HG03558 (cell line): ENCODE data around the gene NEDD4.
A peak's percentile ranks its signal among the peaks of the same experiment; 100 is the strongest.
"Not testable (repeated sequence)": the region's sequence is repeated elsewhere in the genome, so short reads cannot be mapped to it uniquely, and the experiment has no call there.

Source experiments
- ATAC-seq: cut with Tn5 transposase; IDR thresholded peaks from one replicate; pipeline ENCODE4 v1.9.1; 2021; ENCODE audit warnings: moderate number of reproducible peaks; ENCODE audit not compliant: unreplicated experiment; ENCODE audit errors: extremely low read depth

The NEDD4 gene

DNA sequence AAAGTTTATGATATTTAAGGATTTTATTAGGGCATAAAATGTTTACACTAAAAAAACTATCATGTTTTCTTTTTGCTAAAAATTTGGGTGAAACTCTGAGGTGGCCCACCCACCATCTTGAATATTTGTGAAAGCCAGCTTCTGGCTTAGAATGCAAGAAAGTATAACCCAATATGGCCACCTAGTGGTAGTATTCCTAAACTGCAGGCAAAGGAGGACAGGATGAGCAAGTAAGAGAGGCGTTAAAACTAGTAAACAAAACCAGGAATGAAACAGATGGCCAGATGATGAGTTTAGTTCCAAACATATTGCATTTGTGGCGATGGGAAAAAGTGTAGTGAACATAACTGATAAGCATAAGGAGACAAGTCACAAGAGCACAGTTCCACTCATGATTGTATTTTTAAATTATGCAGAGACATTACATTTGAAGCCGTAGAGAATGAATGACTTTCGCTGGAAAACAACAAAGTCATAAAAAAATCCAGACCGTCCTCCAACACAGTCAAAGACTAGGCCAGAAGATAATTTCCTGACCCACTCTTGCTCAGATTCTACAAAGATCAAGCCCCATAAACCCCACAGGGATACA is 147.2 kb downstream of the NEDD4 start:
- ATAC-seq, result peak; percentile 70

- ATAC-seq, result not testable (repeated sequence)
Measured at GRCh38 chr15:55842897-55843296, 150.5 kb downstream of the NEDD4 start.

- no peak for ATAC-seq
Measured at GRCh38 chr15:55835866-55836265, 157.5 kb downstream of the NEDD4 start.

DNA sequence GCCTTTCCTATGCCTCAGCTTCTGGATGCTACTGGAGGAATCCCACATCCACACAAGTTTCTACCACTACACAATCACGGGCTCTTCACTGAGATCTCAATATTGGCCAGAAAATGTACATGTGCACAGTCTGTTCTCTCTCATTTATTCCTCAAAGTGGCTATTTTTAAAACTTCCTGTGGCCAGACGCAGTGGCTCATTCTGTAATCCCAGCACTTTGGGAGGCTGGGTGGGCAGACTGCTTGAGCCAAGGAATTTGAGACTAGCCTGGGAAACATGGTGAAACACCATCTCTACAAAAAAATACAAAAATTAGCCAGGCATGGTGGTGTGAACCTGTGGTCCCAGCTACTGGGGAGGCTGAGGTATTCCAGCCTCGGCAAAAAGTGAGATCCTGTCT is 159.1 kb downstream of the NEDD4 start:
- ATAC-seq, result no peak

- ATAC-seq, result peak; percentile 64
Measured at GRCh38 chr15:55829826-55830225, 163.6 kb downstream of the NEDD4 start.

- ATAC-seq, result no peak
Measured at GRCh38 chr15:55827955-55828354, 165.5 kb downstream of the NEDD4 start.

DNA sequence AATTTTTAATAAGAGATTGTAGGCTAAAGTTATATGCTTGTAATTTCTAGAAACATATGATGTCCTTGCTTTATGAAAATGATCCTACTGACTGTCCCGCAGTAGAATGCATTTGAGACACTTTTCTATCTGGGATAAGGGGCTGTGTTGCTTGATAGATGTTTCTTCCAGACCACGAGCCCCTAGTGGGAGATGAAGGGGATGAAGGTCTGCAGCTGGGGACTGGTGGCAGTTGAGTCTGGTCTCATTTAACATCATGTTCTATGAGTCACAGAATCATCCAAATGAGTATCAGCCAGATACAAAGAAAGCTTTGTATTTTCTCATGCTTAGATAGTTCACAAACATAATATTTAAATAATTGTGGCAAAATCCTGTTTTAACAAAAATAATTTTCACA is 166.2 kb downstream of the NEDD4 start:
- ATAC-seq, result no peak

- no peak for ATAC-seq
Measured at GRCh38 chr15:55824857-55825613, 168.4 kb downstream of the NEDD4 start.

DNA sequence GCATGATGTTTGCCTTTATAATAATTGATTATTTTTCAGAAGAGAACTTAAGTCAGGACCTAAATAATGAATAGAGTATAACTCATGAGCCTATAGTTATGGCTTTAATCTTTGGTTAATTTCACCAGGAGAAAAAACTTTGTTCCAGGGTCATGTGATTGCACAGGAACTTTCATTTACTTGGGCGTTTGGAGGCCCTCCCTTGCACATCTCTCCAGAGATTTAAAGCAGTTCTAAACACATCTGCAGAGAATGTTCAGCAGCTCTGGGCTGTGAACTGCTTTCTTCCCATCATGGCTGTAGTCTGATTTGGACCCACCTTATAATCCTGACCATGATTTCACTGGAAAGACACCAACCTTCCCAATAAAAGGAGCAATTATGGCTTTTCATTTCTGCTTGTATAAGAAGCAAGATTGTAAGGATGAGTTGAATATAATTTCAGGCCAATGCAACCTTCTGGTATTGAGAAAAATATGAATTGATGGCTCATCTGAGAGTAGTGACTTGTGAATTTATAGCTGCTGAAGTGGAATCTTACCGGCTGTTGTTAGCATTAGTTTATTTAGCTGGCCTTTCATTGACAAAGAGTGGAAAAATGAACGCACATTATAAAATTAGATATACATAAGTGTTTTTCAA is 169.6 kb downstream of the NEDD4 start:
- no peak for ATAC-seq

DNA sequence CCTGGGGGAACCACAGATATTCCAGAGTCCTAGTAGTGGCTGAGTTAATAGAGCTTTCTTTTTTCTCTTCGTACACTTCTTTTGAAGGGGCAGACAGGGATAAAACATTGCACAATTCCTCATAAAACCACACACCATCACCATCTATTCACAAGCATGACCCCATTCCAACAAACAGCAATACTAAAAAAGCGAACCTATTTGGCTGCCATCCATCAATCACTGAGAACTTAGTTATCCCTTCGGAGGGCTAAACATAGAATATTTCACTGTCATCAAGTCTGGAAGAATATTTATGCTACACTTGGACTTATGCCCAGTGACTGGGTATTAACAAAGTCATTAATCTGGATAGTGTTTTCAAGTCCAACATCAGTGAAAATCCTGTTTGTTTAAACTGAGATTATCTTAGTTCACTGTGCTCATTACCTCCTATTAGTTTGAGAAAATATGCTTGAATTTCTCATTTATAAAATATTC is 170.2 kb downstream of the NEDD4 start:
- no peak for ATAC-seq

- not testable (repeated sequence) for ATAC-seq
Measured at GRCh38 chr15:55821740-55822139, 171.7 kb downstream of the NEDD4 start.

DNA sequence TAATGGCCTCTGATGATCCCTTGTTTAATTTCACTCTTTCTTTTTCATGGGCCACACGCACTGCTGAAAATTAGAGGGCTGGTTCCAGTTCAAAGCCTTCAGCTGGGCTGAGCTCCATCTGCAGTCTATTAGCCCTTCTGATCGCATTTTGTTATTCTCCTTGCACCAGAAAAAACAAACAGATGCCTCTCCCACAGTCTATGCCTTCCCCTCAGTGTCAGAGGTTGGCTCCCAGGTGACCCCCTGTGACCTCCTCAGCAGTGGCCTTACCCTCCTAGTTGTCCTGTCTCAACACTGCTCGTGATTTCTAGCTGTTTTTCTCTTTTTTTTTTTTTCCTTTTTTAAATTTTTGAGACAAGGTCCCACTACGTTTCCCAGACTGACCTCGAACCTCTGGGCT is 173.4 kb downstream of the NEDD4 start:
- ATAC-seq, result no peak

- ATAC-seq, result no peak
Measured at GRCh38 chr15:55819397-55820034, 173.9 kb downstream of the NEDD4 start.

- no peak for ATAC-seq
Measured at GRCh38 chr15:55816017-55816416, 177.4 kb downstream of the NEDD4 start.

DNA sequence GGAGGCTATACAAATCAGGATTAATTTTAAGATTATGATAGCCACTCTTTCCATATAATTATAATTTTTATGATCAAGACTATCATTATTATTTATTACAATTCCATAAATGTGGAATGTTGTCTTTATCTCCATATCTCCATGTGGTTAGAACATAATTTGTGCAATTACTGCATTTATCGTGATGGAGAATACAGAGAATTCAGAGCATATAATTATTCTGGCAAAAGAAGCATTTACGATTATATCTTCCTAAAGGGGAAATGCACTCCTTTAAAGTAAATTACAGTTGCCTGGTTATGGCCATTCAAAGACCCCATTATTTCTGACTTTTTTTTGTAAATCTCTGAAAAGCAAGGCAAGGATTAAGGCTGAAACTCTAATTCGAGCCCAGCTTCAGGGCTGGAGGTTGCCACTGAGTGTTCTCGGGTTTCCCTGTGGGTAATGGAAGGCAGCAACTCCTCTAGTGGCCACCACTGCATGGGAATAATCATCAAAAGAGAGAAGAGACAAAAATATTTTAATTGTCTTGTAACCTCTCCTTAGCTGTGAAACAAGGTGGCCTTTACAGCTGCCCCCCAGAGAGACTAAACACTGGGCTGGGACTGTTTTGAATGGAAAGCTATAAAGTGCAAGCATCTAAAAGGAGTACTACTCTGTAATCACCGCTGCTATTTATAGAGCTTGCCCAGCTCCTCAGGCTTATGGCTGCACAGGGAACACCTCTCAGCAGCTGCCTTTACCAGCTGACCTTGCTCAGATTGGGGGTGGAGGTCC is 190.6 kb downstream of the NEDD4 start:
- ATAC-seq, result no peak

DNA sequence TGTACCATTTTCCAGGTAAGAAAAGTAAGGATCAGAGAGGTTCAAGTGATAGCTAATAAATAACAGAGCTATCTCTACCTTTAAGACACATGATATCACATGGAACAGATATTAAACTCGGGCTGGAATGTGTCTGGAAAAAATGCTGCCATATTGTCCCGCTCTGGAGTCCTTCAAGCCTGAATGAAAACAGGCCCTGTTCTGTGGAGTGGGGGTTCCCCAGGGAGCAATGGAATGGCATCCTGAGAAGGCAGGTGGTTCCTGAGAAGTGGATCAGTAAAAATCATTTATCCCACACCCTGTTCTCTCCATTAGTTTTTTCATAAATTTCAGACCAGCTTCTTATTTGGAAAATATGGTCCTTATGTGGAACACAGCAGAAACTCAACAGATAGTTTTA is 193.2 kb downstream of the NEDD4 start:
- ATAC-seq, result no peak

DNA sequence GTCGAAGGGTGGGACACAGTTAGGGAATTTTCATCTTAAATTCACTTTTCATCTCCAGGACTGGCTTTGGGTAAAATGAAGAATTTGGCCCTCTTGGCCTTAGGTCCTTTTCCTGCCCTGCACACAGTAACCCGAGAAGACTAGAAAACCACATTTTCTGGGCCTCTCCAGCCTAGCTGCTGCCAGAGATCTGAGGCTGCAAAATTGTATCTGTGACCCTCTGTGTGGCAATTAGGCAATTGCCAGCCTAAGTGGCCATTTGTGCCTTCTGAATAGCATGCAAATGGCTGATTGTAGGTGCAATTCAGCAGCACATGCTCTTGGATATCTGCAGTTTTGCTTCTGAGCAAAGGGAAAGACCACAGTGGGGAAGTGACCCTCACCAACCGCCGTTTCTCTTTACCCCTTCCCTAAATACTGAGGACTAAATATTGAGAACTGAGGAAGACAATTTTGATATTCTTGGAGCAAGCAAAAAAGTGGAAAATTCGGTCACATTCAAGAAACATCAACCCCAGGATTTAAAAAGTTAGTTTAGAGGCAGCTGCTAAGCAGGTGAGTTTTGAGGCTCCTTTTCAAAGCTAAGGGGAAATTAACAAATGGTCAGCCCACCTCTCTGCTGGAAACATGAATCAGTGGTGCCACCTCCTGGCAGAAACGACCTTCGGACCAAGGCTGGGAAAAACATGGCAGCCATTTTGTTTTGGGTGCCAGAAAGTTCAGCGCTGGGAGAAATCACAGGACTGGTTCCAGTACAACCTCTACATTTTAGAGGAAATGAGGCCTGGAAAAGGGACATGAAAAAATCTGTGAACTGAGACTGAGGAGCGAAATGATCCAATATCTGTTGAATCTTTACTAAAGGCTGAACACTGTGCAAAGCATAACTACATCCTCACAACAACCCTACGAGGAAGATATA is 193.9 kb downstream of the NEDD4 start:
- ATAC-seq, result no peak

DNA sequence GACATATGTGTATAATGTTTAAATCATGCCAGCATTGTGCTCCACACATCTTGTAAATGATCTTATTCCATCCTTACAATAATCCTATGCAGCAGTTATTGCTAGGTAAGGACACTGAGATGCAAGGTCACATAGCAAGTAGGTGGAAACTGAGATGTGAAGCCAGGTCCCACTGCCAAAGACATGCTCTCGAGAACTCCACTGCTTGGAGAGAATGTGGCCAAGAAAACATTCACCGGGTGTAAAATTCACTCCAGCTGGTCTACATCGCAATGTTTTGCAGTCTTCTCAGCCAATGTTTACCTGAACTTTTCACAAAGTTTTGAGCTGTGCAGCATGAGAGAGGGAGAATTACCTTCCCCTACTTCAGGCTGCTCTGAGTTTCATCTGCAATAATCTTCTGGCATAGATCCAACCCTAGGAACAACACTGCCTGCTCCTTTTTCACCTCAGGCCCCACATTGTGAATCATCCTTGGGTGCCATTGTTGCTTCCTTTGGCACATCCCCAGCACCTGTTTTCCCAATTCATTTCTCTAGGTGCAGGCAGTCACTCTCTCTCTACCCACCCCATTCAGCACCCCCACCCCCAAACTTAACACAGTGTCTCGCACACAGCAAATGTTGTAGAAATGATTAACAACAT is 197.0 kb downstream of the NEDD4 start:
- no peak for ATAC-seq

GRCh38 chr15:55795031-55795430 is 198.4 kb downstream of the NEDD4 start:
- ATAC-seq, result no peak
